ENCODE results near the gene RAB3IL1. TPM values are rescaled to one million over a fixed set of nuclear protein-coding genes. Genes with fewer than 3 reads are reported as not detected.

The RAB3IL1 gene
- total and polyA plus RNA-seq, 2 of the 13 experiments (the other 11 are each of a cell fraction or from before 2014, with no cell fraction given): 1.2 to 2.0 TPM

GRCh38 chr11:61922539-61922938 is 5.2 kb upstream of the RAB3IL1 start (continued):
- TF ChIP-seq UBTF (CRISPR knock-in tag; IDR thresholded peaks at IDR 0.05): no peak
- TF ChIP-seq REXO4 (CRISPR knock-in tag; IDR thresholded peaks at IDR 0.05; ENCODE audit: borderline replicate concordance): no peak
- no peak for TF ChIP-seq PBX3 (CRISPR knock-in tag; IDR thresholded peaks at IDR 0.05; ENCODE audit: borderline replicate concordance)
- TF ChIP-seq ZNF232 (CRISPR knock-in tag; IDR thresholded peaks at IDR 0.05; ENCODE audit: borderline replicate concordance): no peak
- TF ChIP-seq MXD1 (CRISPR knock-in tag; IDR thresholded peaks at IDR 0.05): no peak
- no peak for TF ChIP-seq SNAI1 (CRISPR knock-in tag; IDR thresholded peaks at IDR 0.05; ENCODE audit: borderline replicate concordance)
- TF ChIP-seq ZNF670 (CRISPR knock-in tag; IDR thresholded peaks at IDR 0.05; ENCODE audit: borderline replicate concordance): no peak
- TF ChIP-seq HDAC1 (CRISPR knock-in tag; IDR thresholded peaks at IDR 0.05): no peak
- TF ChIP-seq ZNF382 (CRISPR knock-in tag; IDR thresholded peaks at IDR 0.05; ENCODE audit: borderline replicate concordance): no peak
- TF ChIP-seq ZNF44 (CRISPR knock-in tag; IDR thresholded peaks at IDR 0.05): no peak
- no peak for TF ChIP-seq EEA1 (CRISPR knock-in tag; IDR thresholded peaks at IDR 0.05; ENCODE audit: borderline replicate concordance)
- no peak for TF ChIP-seq NR2F6 (IDR thresholded peaks at IDR 0.05)
- no peak for TF ChIP-seq NR2F6 (CRISPR knock-in tag; IDR thresholded peaks at IDR 0.05)
- no peak for TF ChIP-seq BCL6 (CRISPR knock-in tag; IDR thresholded peaks at IDR 0.05)
- TF ChIP-seq KLF13 (CRISPR knock-in tag; IDR thresholded peaks at IDR 0.05): no peak
- TF ChIP-seq HOXA7 (CRISPR knock-in tag; IDR thresholded peaks at IDR 0.05): no peak
- no peak for TF ChIP-seq ZFP36L1 (CRISPR knock-in tag; IDR thresholded peaks at IDR 0.05)
